Measurements from ENCODE around the gene GABARAP. TPM values are rescaled to one million over a fixed set of nuclear protein-coding genes. Genes with fewer than 3 reads are reported as not detected.

GABARAP gene
- total and polyA plus RNA-seq, 2 of the 4 experiments (the other 2 are of a cell fraction), result 77.8 to 780 TPM

- Histone ChIP-seq H3K27me3 (ENCODE audit: control insufficient read depth, insufficient read depth, low read length) (no peaks in the 10 kb centered on the region), H3K18ac (ENCODE audit: low read depth, low read length) (peak overlapping the region; percentile 27; the same call in 1 of the 2 replicates), H2AK5ac (ENCODE audit: low read depth, low read length) (peak overlapping the region; percentile 93), H3K4ac (ENCODE audit: low read depth, low read length) (peak overlapping the region; percentile 99), H2BK20ac (ENCODE audit: low read depth, low read length) (peak overlapping the region; percentile 18; the same call in 1 of the 2 replicates), H2BK120ac (ENCODE audit: low read depth, low read length) (peak overlapping the region; percentile 86), H3K4me3 (ENCODE audit: insufficient read depth, low read depth, low read length) (peak overlapping the region; percentile 33), H3K56ac (ENCODE audit: extremely low read depth, insufficient read depth, low read length) (peak overlapping the region; percentile 20; the same call in 1 of the 2 replicates), H3K4me1 (ENCODE audit: control insufficient read depth, insufficient read depth, low read length) (peaks cover 24% of the 10 kb centered on the region), H3K9me3 (ENCODE audit: control insufficient read depth, insufficient read depth, low read length) (no peaks in the 10 kb centered on the region), H3K36me3 (ENCODE audit: control insufficient read depth, insufficient read depth, low read length) (peaks cover 33% of the 10 kb centered on the region), H3K9ac (ENCODE audit: low read depth, low read length) (peak overlapping the region; percentile 67), H3K79me1 (ENCODE audit: low read depth in 1 of 2, low read length in 2 of 2) (peaks cover 12 to 87% of the 10 kb centered on the region in 2 experiments), H2BK15ac (ENCODE audit: low read depth, low read length) (peak overlapping the region; percentile 78; the same call in 2 of the 3 replicates), H4K20me1 (ENCODE audit: insufficient read depth, low read length) (peaks cover 55% of the 10 kb centered on the region), H2AFZ (replicated peaks; ENCODE audit: low read length, poor library complexity) (peak overlapping the region; percentile 95), H4K91ac (ENCODE audit: insufficient read depth, low read depth, low read length) (peak overlapping the region; percentile 97), H3K4me2 (ENCODE audit: low read depth, low read length) (peak overlapping the region; percentile 72), H4K5ac (ENCODE audit: low read depth, low read length) (peak overlapping the region; percentile 66), H2BK5ac (ENCODE audit: low read depth, low read length, poor library complexity, severe bottlenecking) (peak overlapping the region; percentile 86), H3K14ac (replicated peaks; ENCODE audit: low read depth, low read length) (peak overlapping the region; percentile 90), H3K23ac (ENCODE audit: low read depth, low read length) (peak overlapping the region; percentile 81; the same call in 1 of the 2 replicates), H2AK9ac (replicated peaks; ENCODE audit: low read depth, low read length, poor library complexity) (peak overlapping the region; percentile 93), H3K9me1 (ENCODE audit: insufficient read depth, low read length) (peaks cover 21% of the 10 kb centered on the region; the same call in 1 of the 2 replicates), H4K8ac (ENCODE audit: low read depth in 2 of 2, low read length in 2 of 2) (peak overlapping the region; percentile 98 to 99), H3K27ac (ENCODE audit: insufficient read depth, low read length) (peak overlapping the region; percentile 77)
- ChIA-PET POLR2A (ENCODE audit: unreplicated experiment) (interaction anchor here (0.6 to 1.4 kb wide), 3 partner anchors 10 to 174 kb away, joined by 3 to 5 read pairs (median 4); no protein-coding TSS in a partner anchor), CTCF (interaction anchor here (1.0 kb wide), 1 partner anchor 20 kb away, joined by 3 read pairs; the partner anchor contains the start of gene PHF23)
- no TSS peak for BruUV-seq (replicated peaks)
- in situ Hi-C loops (cut with MboI; ENCODE audit: low sequenced_read_pairs), result no loop called here
- no peak for TF ChIP-seq SMC3 (IDR thresholded peaks at IDR 0.05; ENCODE audit: low read depth, low read length)
- TF ChIP-seq CHD1 (IDR thresholded peaks at IDR 0.05; ENCODE audit: low read depth, low read length), result no peak
- no peak for TF ChIP-seq MXI1 (IDR thresholded peaks at IDR 0.05; ENCODE audit: borderline replicate concordance, low read depth, low read length)
- no peak for TF ChIP-seq POLR2A (IDR thresholded peaks at IDR 0.05; ENCODE audit: low read depth, low read length)
- no peak for TF ChIP-seq MAZ (IDR thresholded peaks at IDR 0.05; ENCODE audit: borderline replicate concordance, low read depth, low read length)
- 81% methylated on average over 3 of the region's 12 CpGs; no CpG with 5 or more reads in 1 of the 2 experiments for WGBS, 2 experiments (ENCODE audit: extremely low coverage in 2 of 2, insufficient read length in 1 of 2)
- ATAC-seq (ENCODE audit: low read depth) (no peak), DNase-seq (no peak)
- intact Hi-C loops (cut with micrococcal nuclease), result no loop called here
- dilution Hi-C loops (cut with HindIII; ENCODE audit: low sequenced_read_pairs, unreplicated experiment), result no loop called here
These were observed 22.9 kb downstream of the GABARAP start for GRCh38 chr17:7219229-7219811.

Data from IMR-90 (cell line).